ENCODE measurements around the gene ATP10D. TPM values are rescaled to one million over a fixed set of nuclear protein-coding genes. Genes with fewer than 3 reads are reported as not detected.
"Not testable (repeated sequence)": the region's sequence is repeated elsewhere in the genome, so short reads cannot be mapped to it uniquely, and the experiment has no call there.

The ATP10D gene
- polyA plus RNA-seq, 1 donor from 2014 or later: 16.2 TPM

DNA sequence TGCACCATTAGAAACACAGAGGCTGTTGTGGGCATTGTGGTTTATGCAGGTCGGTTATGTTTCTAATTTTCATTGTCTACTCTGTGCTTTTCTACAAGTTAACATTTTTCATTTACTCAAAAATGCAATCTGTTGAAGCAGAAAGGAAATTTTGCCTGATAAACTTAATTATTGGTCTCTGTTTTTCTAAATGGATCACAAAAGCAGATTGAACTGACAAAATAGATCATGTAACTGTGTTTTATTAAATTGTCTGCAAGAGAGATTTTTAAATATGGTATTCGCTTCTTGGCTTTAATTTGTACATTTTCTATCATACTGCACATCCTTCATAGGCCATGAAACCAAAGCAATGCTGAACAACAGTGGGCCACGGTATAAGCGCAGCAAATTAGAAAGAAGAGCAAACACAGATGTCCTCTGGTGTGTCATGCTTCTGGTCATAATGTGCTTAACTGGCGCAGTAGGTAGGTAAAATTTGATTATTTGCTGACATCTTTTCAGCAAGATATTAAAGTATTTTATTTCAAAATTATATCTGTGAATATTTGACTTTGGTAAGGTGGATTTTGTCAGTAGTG, 50.6 kb downstream of the ATP10D start:
- Mint-ChIP-seq H3K27ac (no peak overlapping the region), H3K9me3 (peaks cover 0 to 3% (median 0%) of the 10 kb centered on the region in 3 donors), H3K36me3 (peaks cover 16% of the 10 kb centered on the region), H3K4me3 (no peak overlapping the region), H3K4me1 (peaks cover 13 to 32% (median 31%) of the 10 kb centered on the region in 3 donors), H3K27me3 (no peaks in the 10 kb centered on the region)

GRCh38 chr4:47536966-47537365, 51.9 kb downstream of the ATP10D start:
- H3K27me3 Mint-ChIP-seq: no peaks in the 10 kb centered on the region
- H3K4me1 Mint-ChIP-seq: peaks cover 5 to 19% (median 18%) of the 10 kb centered on the region in 3 donors
- H3K4me3 Mint-ChIP-seq: no peak overlapping the region
- peaks cover 0 to 3% (median 0%) of the 10 kb centered on the region in 3 donors for H3K9me3 Mint-ChIP-seq
- peaks cover 22% of the 10 kb centered on the region for H3K36me3 Mint-ChIP-seq
- H3K27ac Mint-ChIP-seq: no peak overlapping the region

DNA sequence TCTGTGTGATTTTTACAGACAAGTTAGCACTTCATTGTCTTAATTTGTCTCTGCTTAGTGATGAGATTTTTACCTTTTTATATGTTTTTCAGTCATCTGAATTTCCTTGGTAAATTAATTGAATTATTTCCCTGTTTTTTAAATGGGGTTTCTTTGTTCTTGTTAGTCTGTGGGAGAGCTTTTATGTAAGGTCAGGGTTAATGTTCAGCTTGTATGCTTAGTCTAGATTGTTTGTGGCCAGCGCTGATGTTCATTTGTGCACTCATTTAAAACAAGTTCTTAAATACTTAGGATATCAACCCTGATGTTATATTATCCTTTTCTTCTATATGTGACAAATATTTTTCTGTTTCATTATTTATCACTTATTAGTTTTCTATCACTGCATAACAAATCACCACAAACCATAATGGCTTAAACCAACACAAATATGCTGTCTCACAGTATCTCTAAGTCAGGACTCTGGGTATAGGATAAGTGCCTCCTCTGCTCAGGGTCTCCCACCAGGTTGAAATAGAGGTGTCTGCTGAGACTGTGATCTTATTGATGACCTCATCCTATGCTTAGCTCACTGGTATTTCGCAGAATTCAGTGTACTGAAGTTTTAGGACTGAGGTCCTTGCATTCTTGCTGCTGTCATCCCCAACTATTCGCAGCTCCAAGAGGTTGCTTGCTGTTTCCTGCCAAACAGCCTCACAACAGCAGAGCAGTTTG, 53.2 kb downstream of the ATP10D start:
- Mint-ChIP-seq H3K36me3 (peaks cover 25% of the 10 kb centered on the region), H3K27me3 (no peaks in the 10 kb centered on the region), H3K9me3 (peaks cover 0 to 3% (median 0%) of the 10 kb centered on the region in 3 donors), H3K27ac (no peak overlapping the region), H3K4me1 (peaks cover 2 to 6% (median 6%) of the 10 kb centered on the region in 3 donors), H3K4me3 (no peak overlapping the region)

DNA sequence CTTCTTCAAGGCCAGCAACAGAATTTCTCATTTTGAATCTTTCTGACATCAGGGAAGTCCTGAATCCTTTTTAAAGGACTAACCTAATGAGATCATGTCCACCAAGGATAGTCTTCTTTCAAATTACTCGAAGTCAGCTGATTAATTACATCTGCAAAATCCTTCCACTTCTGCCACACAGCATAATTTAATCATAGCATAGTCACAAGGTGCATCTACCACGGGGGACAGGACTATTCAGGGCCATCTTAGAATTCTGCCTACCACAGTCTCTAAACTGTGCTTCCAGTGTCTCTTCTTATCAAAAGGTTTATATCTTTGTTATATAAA, 53.7 kb downstream of the ATP10D start:
- Mint-ChIP-seq H3K27ac (no peak overlapping the region), H3K27me3 (no peaks in the 10 kb centered on the region), H3K4me3 (no peak overlapping the region), H3K4me1 (peaks cover 2 to 5% (median 4%) of the 10 kb centered on the region in 3 donors), H3K36me3 (peaks cover 25% of the 10 kb centered on the region), H3K9me3 (peaks cover 0 to 3% (median 0%) of the 10 kb centered on the region in 3 donors)

- H3K36me3 Mint-ChIP-seq: peaks cover 32% of the 10 kb centered on the region
- H3K27me3 Mint-ChIP-seq, H3K4me1 Mint-ChIP-seq, H3K4me3 Mint-ChIP-seq, H3K27ac Mint-ChIP-seq, H3K9me3 Mint-ChIP-seq: not testable (repeated sequence)
Observed at GRCh38 chr4:47542640-47543039, 57.6 kb downstream of the ATP10D start.

- H3K4me1 Mint-ChIP-seq: peaks cover 0 to 2% (median 0%) of the 10 kb centered on the region in 3 donors
- H3K27me3 Mint-ChIP-seq: no peaks in the 10 kb centered on the region
- H3K36me3 Mint-ChIP-seq: peaks cover 30% of the 10 kb centered on the region
- H3K9me3 Mint-ChIP-seq: no peaks in the 10 kb centered on the region
- H3K4me3 Mint-ChIP-seq: no peak overlapping the region
- no peak overlapping the region for H3K27ac Mint-ChIP-seq
Observed at GRCh38 chr4:47543331-47543730, 58.3 kb downstream of the ATP10D start.

DNA sequence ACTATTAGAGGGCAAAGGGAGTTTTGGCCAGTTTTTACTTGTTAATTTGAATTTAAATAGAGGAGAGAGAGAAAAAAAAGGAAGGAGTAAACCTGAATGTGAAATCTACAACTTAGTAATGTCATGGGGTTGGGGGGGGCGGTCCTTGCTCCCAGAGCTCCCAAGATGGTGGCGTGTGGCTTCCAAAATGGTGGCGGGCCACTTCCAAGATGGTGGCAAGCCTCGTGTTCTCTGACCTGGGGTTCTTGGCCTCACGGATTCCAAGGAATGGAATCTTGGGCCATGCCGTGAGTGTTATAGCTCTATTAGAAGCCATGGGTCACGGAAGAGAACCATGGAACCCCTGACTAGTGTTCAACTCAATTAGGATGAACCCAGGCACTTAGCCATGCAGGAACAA, 65.3 kb downstream of the ATP10D start:
- not testable (repeated sequence) for H3K4me1 Mint-ChIP-seq, H3K27me3 Mint-ChIP-seq, H3K4me3 Mint-ChIP-seq, H3K9me3 Mint-ChIP-seq, H3K27ac Mint-ChIP-seq
- peaks cover 38% of the 10 kb centered on the region for H3K36me3 Mint-ChIP-seq

DNA sequence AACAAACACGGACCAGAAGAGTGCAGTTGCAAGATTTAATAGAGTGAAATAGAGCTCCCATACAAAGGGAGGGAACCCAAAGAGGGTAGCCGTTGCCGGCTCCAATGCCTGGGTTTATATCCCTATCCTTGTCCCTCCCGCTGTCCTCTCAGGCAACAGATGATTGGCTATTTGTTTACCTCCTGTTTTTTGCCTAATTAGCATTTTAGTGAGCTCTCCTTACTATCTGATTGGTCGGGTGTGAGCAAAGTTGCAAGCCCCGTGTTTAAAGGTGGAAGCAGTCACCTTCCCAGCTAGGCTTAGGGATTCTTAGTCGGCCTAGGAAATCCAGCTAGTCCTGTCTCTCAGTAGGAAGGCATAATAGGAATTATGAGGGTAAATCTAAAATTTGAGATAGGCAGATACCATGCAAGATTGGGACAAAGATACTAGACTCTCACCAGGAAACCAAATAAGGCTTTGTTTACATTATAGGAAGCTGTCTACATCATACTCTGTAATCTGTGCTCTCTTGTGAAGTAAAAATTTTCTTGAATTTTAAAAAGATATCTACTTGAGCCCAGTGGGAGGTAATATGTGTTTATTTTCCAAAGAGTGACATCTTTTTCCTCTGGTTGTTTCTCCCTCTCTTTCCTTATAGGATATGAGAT, 65.9 kb downstream of the ATP10D start:
- Mint-ChIP-seq H3K27me3 (no peaks in the 10 kb centered on the region), H3K36me3 (peaks cover 31% of the 10 kb centered on the region), H3K27ac (no peak overlapping the region), H3K4me1 (peaks cover 0 to 2% (median 0%) of the 10 kb centered on the region in 3 donors), H3K9me3 (no peaks in the 10 kb centered on the region), H3K4me3 (no peak overlapping the region)

DNA sequence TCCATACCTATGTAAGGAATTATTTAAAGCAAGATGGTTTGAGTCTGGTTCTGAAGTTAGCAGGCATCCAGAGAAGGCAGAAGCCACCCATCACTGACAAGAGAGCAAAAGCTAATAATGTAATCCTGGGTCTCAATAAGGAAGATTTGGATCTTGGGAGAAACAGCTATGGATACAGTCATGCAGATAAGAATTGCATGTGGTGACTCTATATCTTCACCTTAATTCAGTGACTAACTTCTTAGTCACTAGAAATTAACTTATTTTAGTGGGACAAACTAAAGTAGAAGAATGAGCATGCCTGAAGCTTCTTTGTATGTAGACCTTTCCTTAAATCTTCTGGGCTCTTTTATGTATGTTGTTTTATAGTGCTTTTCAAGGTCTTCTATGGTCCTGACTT, 66.6 kb downstream of the ATP10D start:
- Mint-ChIP-seq H3K9me3 (no peaks in the 10 kb centered on the region), H3K4me3 (no peak overlapping the region), H3K27me3 (no peaks in the 10 kb centered on the region), H3K4me1 (peaks cover 0 to 2% (median 0%) of the 10 kb centered on the region in 3 donors), H3K36me3 (peaks cover 27% of the 10 kb centered on the region), H3K27ac (no peak overlapping the region)

- Mint-ChIP-seq H3K9me3 (no peaks in the 10 kb centered on the region), H3K36me3 (peaks cover 21% of the 10 kb centered on the region), H3K27ac (no peak overlapping the region), H3K4me3 (no peak overlapping the region), H3K27me3 (no peaks in the 10 kb centered on the region), H3K4me1 (peaks cover 0 to 2% (median 0%) of the 10 kb centered on the region in 3 donors)
Observed at GRCh38 chr4:47553329-47554125, 68.5 kb downstream of the ATP10D start.

DNA sequence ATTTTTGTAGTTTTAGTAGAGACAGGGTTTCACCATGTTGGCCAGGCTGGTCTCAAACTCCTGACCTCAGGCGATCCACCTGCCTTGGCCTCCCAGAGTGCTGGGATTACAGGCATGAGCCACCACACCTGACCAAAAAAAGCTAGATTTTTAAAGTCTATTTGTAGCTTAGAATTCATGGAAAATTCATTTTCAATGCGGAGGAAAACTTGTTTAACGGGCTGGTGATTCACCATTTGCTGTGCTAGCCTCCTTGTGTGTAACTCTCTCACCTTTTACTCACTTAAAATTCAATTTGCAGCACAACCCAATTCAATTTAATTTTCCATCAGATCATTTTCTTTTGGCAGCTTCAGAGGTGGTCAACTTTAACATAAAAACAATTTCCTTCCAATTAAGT, 70.8 kb downstream of the ATP10D start:
- H3K4me3 Mint-ChIP-seq, H3K27me3 Mint-ChIP-seq, H3K4me1 Mint-ChIP-seq, H3K9me3 Mint-ChIP-seq, H3K27ac Mint-ChIP-seq: not testable (repeated sequence)
- peaks cover 17% of the 10 kb centered on the region for H3K36me3 Mint-ChIP-seq

DNA sequence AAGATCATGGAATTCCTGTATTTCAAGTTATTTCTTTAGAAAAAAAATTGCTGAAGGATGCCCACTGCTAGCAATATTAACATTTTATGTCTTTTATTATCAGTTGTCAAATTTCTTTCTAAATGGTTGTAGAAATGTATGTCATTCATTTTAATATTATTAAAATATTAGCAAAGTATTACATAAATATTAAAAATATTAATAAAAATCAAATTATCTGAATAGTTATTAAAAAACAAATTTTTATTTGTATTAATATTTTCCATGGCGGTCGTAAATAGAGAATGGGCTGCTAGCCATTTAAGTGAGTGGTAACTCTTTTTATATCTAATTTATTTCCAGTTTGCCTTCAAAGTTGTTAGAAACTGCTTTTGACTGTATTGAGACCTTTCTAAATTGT, 72.2 kb downstream of the ATP10D start:
- Mint-ChIP-seq H3K9me3 (no peaks in the 10 kb centered on the region), H3K36me3 (peaks cover 11% of the 10 kb centered on the region), H3K27me3 (no peaks in the 10 kb centered on the region), H3K4me1 (no peaks in the 10 kb centered on the region), H3K27ac (no peak overlapping the region), H3K4me3 (no peak overlapping the region)

DNA sequence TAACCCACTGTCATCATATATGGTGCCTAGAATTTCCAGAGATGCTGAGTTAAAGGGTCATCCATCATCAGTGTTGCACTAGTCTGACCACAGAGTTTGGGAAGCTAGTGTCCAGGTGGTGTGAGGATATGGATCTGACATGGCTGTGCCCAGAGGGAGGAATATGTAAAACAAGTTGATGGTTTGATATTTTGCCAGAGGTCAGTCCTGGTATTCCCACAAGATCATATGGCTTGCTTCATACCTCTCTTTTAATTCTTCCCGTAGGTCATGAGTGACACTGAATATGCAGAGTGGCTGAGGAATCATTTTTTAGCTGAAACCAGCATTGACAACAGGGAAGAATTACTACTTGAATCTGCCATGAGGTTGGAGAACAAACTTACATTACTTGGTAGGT, 75.6 kb downstream of the ATP10D start:
- Mint-ChIP-seq H3K4me1 (peaks cover 4 to 10% (median 5%) of the 10 kb centered on the region in 3 donors), H3K27ac (no peak overlapping the region), H3K9me3 (no peaks in the 10 kb centered on the region), H3K4me3 (no peak overlapping the region), H3K27me3 (no peaks in the 10 kb centered on the region), H3K36me3 (peaks cover 4% of the 10 kb centered on the region)

DNA sequence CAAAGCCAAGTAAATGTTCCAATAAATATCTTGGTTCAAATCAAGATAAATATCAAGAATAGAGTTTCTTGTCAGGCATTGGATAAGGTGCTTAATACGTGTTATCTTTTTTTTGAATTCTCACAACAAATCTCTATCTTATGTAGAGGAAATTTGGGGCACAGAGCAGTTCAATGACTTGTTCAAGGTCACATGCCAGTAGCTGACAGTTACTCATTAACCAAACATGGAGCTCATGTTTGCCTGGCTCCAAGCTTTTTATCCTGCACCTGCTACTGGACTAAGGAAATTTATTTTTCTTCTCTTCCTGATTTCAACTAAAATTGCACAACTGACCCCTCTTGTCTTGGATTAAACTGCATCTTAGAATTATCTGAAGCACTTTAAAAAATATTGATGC, 76.3 kb downstream of the ATP10D start:
- Mint-ChIP-seq H3K27ac (no peak overlapping the region), H3K4me3 (no peak overlapping the region), H3K4me1 (peaks cover 4 to 10% (median 5%) of the 10 kb centered on the region in 3 donors), H3K36me3 (peaks cover 4% of the 10 kb centered on the region), H3K27me3 (no peaks in the 10 kb centered on the region), H3K9me3 (no peaks in the 10 kb centered on the region)

GRCh38 chr4:47562297-47562696, 77.2 kb downstream of the ATP10D start:
- H3K9me3 Mint-ChIP-seq: no peaks in the 10 kb centered on the region
- peaks cover 4 to 10% (median 5%) of the 10 kb centered on the region in 3 donors for H3K4me1 Mint-ChIP-seq
- H3K36me3 Mint-ChIP-seq: peaks cover 4% of the 10 kb centered on the region
- no peak overlapping the region for H3K4me3 Mint-ChIP-seq
- no peak overlapping the region for H3K27ac Mint-ChIP-seq
- H3K27me3 Mint-ChIP-seq: no peaks in the 10 kb centered on the region
